ENCODE measurements around the gene SLC9A9.

Gene SLC9A9

DNA sequence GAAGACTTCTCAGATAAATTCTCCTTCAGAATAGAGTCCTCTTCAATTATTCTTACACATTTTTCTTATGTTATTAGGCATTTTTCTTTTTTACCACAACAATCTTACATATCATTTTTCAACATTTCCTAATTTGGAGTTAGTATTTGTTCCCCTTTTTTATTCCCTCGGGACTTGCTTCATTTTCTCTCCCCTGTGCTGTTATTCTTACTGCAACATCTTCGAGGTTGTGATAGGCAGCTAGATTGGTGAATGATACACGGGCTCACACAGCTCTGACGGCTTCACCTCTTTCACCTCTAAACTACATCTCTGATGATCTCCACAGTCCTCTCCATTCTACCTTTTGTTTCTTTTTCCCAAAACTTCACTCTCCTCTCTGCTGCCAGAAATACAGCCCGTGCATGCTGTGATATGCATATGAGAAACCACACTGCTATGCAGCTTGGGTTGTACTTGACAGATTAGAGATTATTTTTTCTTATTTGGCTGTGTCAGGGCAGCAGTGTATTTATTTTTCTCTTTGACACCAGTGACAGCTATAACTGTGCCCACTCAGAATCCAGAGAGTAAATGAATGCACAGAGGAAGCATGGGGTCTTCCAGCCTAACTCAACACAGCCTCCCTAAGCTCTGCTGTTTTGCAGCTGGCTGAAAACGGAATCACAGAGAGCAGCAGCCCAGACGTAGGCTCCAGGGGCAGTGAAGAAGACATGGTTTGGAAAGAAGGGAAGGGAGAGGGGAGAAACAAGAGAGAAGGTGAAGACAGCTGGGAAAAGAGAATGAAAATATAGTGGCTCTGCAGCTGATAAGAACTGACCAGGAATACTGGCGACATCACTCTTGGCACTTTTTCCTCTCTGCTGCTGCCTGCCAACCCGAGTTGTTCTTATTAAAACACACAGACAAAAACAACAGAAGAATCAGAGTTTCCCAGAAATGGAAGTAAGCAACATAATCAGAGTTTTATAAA is 61.8 kb downstream of the SLC9A9 start:
- Histone ChIP-seq H4K91ac (ENCODE audit: low read depth, low read length) (no peak overlapping the region), H3K9me3 (ENCODE audit: insufficient read depth, low read depth, low read length) (no peaks in the 10 kb centered on the region), H3K27ac (ENCODE audit: low read depth, low read length) (no peak overlapping the region), H3K9ac (ENCODE audit: low read length) (no peak overlapping the region), H3K14ac (ENCODE audit: low read length) (no peak overlapping the region), H3K36me3 (ENCODE audit: control insufficient read depth in 1 of 2, insufficient read depth in 2 of 2, low read length in 2 of 2) (no peaks in the 10 kb centered on the region), H3K79me1 (ENCODE audit: low read length) (no peaks in the 10 kb centered on the region), H2BK5ac (ENCODE audit: low read depth, low read length, poor library complexity) (no peak overlapping the region), H3K27me3 (ENCODE audit: insufficient read depth, low read length) (no peaks in the 10 kb centered on the region), H2BK120ac (ENCODE audit: insufficient read depth, low read length, poor library complexity) (no peak overlapping the region), H3K4me3 (ENCODE audit: low read depth, low read length) (no peak overlapping the region), H2AFZ (ENCODE audit: insufficient read depth, low read length, poor library complexity) (no peak overlapping the region), H2AK5ac (ENCODE audit: low read length) (no peak overlapping the region), H3K23ac (ENCODE audit: low read length) (no peak overlapping the region), H4K12ac (ENCODE audit: low read depth, low read length) (no peak overlapping the region), H3K4me1 (ENCODE audit: control insufficient read depth in 1 of 2, insufficient read depth in 2 of 2, low read length in 2 of 2) (no peaks in the 10 kb centered on the region), H4K8ac (ENCODE audit: low read depth, low read length) (no peak overlapping the region), H3K4ac (ENCODE audit: low read depth, low read length) (no peak overlapping the region), H3K4me2 (ENCODE audit: low read length) (no peak overlapping the region), H2BK12ac (ENCODE audit: low read length) (no peak overlapping the region), H3K79me2 (ENCODE audit: control insufficient read depth, insufficient read depth, low read length, poor library complexity) (no peaks in the 10 kb centered on the region), H3K18ac (ENCODE audit: low read length) (no peak overlapping the region)
- no peak for DNase-seq
- WGBS (ENCODE audit: extremely low coverage, insufficient coverage, insufficient read length): no CpG with 5 or more reads among the region's 9 CpGs

DNA sequence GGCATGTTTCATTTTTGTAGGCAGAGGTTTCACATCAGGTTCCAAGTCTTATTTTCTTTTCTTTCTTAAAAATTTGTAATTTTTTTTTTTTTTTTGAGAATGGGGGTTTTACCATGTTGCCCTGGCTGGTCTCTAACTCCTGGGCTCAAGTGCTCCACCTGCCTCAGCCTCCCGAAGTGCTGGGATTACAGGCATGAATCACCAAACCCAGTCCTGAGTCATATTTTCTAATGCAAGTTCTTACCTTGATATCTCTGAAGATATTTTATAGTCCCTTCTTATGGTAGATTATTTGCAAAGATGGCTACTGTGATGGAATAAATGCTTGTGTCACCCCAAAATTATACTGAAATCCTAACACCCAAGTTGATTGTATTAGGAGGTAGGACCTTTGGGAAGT is 63.8 kb downstream of the SLC9A9 start:
- no CpG with 5 or more reads among the region's 1 CpG for WGBS (ENCODE audit: extremely low coverage, insufficient coverage, insufficient read length)
- no peaks in the 10 kb centered on the region for H3K79me2 ChIP-seq (ENCODE audit: control insufficient read depth, insufficient read depth, low read length, poor library complexity)
- no peak overlapping the region for H2AFZ ChIP-seq (ENCODE audit: insufficient read depth, low read length, poor library complexity)
- no peak overlapping the region for H3K9ac ChIP-seq (ENCODE audit: low read length)
- H3K79me1 ChIP-seq (ENCODE audit: low read length): no peaks in the 10 kb centered on the region
- no peak overlapping the region for H3K4me2 ChIP-seq (ENCODE audit: low read length)
- no peak overlapping the region for H2BK12ac ChIP-seq (ENCODE audit: low read length)
- DNase-seq: no peak
- H4K12ac ChIP-seq (ENCODE audit: low read depth, low read length): no peak overlapping the region
- no peak overlapping the region for H4K8ac ChIP-seq (ENCODE audit: low read depth, low read length)
- H3K23ac ChIP-seq (ENCODE audit: low read length): no peak overlapping the region
- no peak overlapping the region for H3K4ac ChIP-seq (ENCODE audit: low read depth, low read length)
- no peaks in the 10 kb centered on the region for H3K9me3 ChIP-seq (ENCODE audit: insufficient read depth, low read depth, low read length)
- no peak overlapping the region for H3K4me3 ChIP-seq (ENCODE audit: low read depth, low read length)
- no peak overlapping the region for H2AK5ac ChIP-seq (ENCODE audit: low read length)
- no peaks in the 10 kb centered on the region for H3K4me1 ChIP-seq (ENCODE audit: control insufficient read depth in 1 of 2, insufficient read depth in 2 of 2, low read length in 2 of 2)
- H2BK5ac ChIP-seq (ENCODE audit: low read depth, low read length, poor library complexity): no peak overlapping the region
- no peaks in the 10 kb centered on the region for H3K36me3 ChIP-seq (ENCODE audit: control insufficient read depth in 1 of 2, insufficient read depth in 2 of 2, low read length in 2 of 2)
- no peak overlapping the region for H2BK120ac ChIP-seq (ENCODE audit: insufficient read depth, low read length, poor library complexity)
- no peaks in the 10 kb centered on the region for H3K27me3 ChIP-seq (ENCODE audit: insufficient read depth, low read length)
- no peak overlapping the region for H3K14ac ChIP-seq (ENCODE audit: low read length)
- no peak overlapping the region for H3K18ac ChIP-seq (ENCODE audit: low read length)
- no peak overlapping the region for H3K27ac ChIP-seq (ENCODE audit: low read depth, low read length)
- no peak overlapping the region for H4K91ac ChIP-seq (ENCODE audit: low read depth, low read length)

DNA sequence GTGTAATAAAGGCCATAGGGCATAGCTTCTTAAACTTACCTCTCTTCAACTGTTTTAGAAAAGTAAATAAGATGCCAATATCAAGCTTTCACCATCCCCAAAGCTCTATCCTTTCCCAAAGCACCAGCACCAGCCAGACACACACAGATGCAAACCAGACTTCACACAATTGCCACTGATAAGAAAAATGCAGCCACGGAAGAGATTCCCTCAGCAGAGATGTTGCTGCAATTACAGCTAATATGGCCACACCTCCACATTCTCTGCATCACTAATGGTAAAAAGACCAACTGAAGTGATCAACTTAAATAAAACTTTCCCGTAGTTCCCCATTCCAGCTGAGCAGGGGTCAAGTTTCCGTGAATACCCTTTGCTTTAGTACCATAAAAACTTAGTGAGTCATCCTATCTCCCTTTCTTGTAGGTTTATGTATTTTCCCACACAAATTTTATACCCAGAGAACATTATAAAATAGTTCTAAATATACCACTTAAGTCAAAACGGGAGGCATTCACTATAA is 64.4 kb downstream of the SLC9A9 start:
- no peak overlapping the region for H2BK5ac ChIP-seq (ENCODE audit: low read depth, low read length, poor library complexity)
- H3K4ac ChIP-seq (ENCODE audit: low read depth, low read length): no peak overlapping the region
- H3K9me3 ChIP-seq (ENCODE audit: insufficient read depth, low read depth, low read length): no peaks in the 10 kb centered on the region
- no peak for DNase-seq
- H3K79me1 ChIP-seq (ENCODE audit: low read length): no peaks in the 10 kb centered on the region
- no peaks in the 10 kb centered on the region for H3K36me3 ChIP-seq (ENCODE audit: control insufficient read depth in 1 of 2, insufficient read depth in 2 of 2, low read length in 2 of 2)
- no peaks in the 10 kb centered on the region for H3K27me3 ChIP-seq (ENCODE audit: insufficient read depth, low read length)
- no peaks in the 10 kb centered on the region for H3K4me1 ChIP-seq (ENCODE audit: control insufficient read depth in 1 of 2, insufficient read depth in 2 of 2, low read length in 2 of 2)
- WGBS (ENCODE audit: extremely low coverage, insufficient coverage, insufficient read length): no CpG with 5 or more reads among the region's 4 CpGs
- H3K27ac ChIP-seq (ENCODE audit: low read depth, low read length): no peak overlapping the region
- no peak overlapping the region for H2AK5ac ChIP-seq (ENCODE audit: low read length)
- no peak overlapping the region for H4K12ac ChIP-seq (ENCODE audit: low read depth, low read length)
- no peak overlapping the region for H3K14ac ChIP-seq (ENCODE audit: low read length)
- H2AFZ ChIP-seq (ENCODE audit: insufficient read depth, low read length, poor library complexity): no peak overlapping the region
- no peak overlapping the region for H3K9ac ChIP-seq (ENCODE audit: low read length)
- H3K4me3 ChIP-seq (ENCODE audit: low read depth, low read length): no peak overlapping the region
- no peaks in the 10 kb centered on the region for H3K79me2 ChIP-seq (ENCODE audit: control insufficient read depth, insufficient read depth, low read length, poor library complexity)
- H2BK12ac ChIP-seq (ENCODE audit: low read length): no peak overlapping the region
- no peak overlapping the region for H3K18ac ChIP-seq (ENCODE audit: low read length)
- no peak overlapping the region for H3K4me2 ChIP-seq (ENCODE audit: low read length)
- no peak overlapping the region for H4K91ac ChIP-seq (ENCODE audit: low read depth, low read length)
- no peak overlapping the region for H2BK120ac ChIP-seq (ENCODE audit: insufficient read depth, low read length, poor library complexity)
- no peak overlapping the region for H3K23ac ChIP-seq (ENCODE audit: low read length)
- no peak overlapping the region for H4K8ac ChIP-seq (ENCODE audit: low read depth, low read length)

DNA sequence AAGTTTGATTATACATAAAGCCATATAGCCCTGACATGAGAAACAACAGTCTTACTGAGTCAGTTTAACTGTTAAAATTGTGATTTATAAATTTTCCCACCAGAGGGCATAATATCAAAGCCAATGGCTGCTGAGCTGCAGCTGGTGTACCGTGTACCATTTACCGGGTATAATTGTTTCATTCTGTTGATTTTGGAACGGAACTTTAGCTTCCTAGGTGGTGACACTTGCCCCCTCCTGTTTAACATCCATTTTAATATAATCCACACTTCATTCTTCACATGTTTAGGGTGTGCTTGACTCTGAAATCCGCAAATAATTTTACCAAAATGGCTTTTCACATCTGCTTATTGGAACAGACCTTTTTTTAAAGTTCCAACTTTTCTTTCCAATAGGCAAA is 72.8 kb downstream of the SLC9A9 start:
- H3K4me3 ChIP-seq (ENCODE audit: low read depth, low read length): no peak overlapping the region
- H3K9ac ChIP-seq (ENCODE audit: low read length): no peak overlapping the region
- H4K8ac ChIP-seq (ENCODE audit: low read depth, low read length): no peak overlapping the region
- H3K27me3 ChIP-seq (ENCODE audit: insufficient read depth, low read length): no peaks in the 10 kb centered on the region
- no peak overlapping the region for H4K91ac ChIP-seq (ENCODE audit: low read depth, low read length)
- peak in 1 of 2 donors; percentile 69 for DNase-seq
- H2AFZ ChIP-seq (ENCODE audit: insufficient read depth, low read length, poor library complexity): no peak overlapping the region
- no peak overlapping the region for H2BK12ac ChIP-seq (ENCODE audit: low read length)
- H3K14ac ChIP-seq (ENCODE audit: low read length): no peak overlapping the region
- no peak overlapping the region for H3K4ac ChIP-seq (ENCODE audit: low read depth, low read length)
- H2BK5ac ChIP-seq (ENCODE audit: low read depth, low read length, poor library complexity): no peak overlapping the region
- WGBS (ENCODE audit: extremely low coverage, insufficient coverage, insufficient read length): no CpG with 5 or more reads among the region's 4 CpGs
- no peak overlapping the region for H3K27ac ChIP-seq (ENCODE audit: low read depth, low read length)
- H3K79me1 ChIP-seq (ENCODE audit: low read length): no peaks in the 10 kb centered on the region
- H3K79me2 ChIP-seq (ENCODE audit: control insufficient read depth, insufficient read depth, low read length, poor library complexity): no peaks in the 10 kb centered on the region
- H3K9me3 ChIP-seq (ENCODE audit: insufficient read depth, low read depth, low read length): no peaks in the 10 kb centered on the region
- H3K18ac ChIP-seq (ENCODE audit: low read length): no peak overlapping the region
- H3K4me1 ChIP-seq (ENCODE audit: control insufficient read depth in 1 of 2, insufficient read depth in 2 of 2, low read length in 2 of 2): no peaks in the 10 kb centered on the region
- H3K36me3 ChIP-seq (ENCODE audit: control insufficient read depth in 1 of 2, insufficient read depth in 2 of 2, low read length in 2 of 2): no peaks in the 10 kb centered on the region
- H4K12ac ChIP-seq (ENCODE audit: low read depth, low read length): no peak overlapping the region
- no peak overlapping the region for H3K23ac ChIP-seq (ENCODE audit: low read length)
- no peak overlapping the region for H2AK5ac ChIP-seq (ENCODE audit: low read length)
- no peak overlapping the region for H3K4me2 ChIP-seq (ENCODE audit: low read length)
- no peak overlapping the region for H2BK120ac ChIP-seq (ENCODE audit: insufficient read depth, low read length, poor library complexity)
